GM10266 (cell line): ENCODE data around the gene MSH3.

ENCODE experiments used
- DNase-seq: peaks from one replicate; pipeline ENCODE4 v3.0.0; 2012; ENCODE audit errors: extremely low spot score
- CTCF ChIP-seq: IDR thresholded peaks from 2 replicates; pipeline ENCODE4 v1.5.1; 2012; ENCODE audit warnings: mild to moderate bottlenecking, low read depth; ENCODE audit not compliant: control insufficient read depth, insufficient read depth; ENCODE audit errors: missing control alignments

Gene MSH3

GRCh38 chr5:80759866-80760577, 105.6 kb downstream of the MSH3 start:
- no peak for TF ChIP-seq CTCF
- DNase-seq, result no peak

GRCh38 chr5:80760680-80761079, 106.2 kb downstream of the MSH3 start:
- no peak for TF ChIP-seq CTCF

DNA sequence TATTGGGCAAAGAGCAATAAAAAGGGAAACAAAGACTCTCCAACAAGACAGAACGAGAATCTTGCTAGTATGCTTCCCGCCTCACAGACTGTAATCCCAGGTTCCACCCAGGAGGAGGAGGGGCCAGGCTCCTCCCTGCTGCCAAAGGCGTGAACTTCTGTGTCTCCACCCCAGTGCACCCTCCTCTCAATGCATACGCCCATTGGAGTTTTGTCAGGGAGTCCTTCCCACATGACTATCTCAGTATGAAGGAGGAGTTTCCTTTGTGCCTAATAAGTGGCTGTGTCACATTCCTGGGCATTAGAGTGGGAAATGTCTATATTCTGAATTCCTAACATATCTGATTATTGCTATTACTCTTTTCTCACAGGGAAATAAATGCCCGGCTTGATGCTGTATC, 106.7 kb downstream of the MSH3 start:
- DNase-seq, result no peak
- TF ChIP-seq CTCF, result no peak

More at GRCh38 chr5:80760680-80761079, 106.2 kb downstream of the MSH3 start:
- no peak for DNase-seq

GRCh38 chr5:80761966-80762365, 107.5 kb downstream of the MSH3 start:
- TF ChIP-seq CTCF, result no peak
- no peak for DNase-seq

GRCh38 chr5:80762573-80762972, 108.1 kb downstream of the MSH3 start:
- DNase-seq, result no peak

GRCh38 chr5:80763211-80763610, 108.8 kb downstream of the MSH3 start:
- no peak for TF ChIP-seq CTCF
- DNase-seq, result no peak

More at GRCh38 chr5:80762573-80762972, 108.1 kb downstream of the MSH3 start:
- no peak for TF ChIP-seq CTCF

DNA sequence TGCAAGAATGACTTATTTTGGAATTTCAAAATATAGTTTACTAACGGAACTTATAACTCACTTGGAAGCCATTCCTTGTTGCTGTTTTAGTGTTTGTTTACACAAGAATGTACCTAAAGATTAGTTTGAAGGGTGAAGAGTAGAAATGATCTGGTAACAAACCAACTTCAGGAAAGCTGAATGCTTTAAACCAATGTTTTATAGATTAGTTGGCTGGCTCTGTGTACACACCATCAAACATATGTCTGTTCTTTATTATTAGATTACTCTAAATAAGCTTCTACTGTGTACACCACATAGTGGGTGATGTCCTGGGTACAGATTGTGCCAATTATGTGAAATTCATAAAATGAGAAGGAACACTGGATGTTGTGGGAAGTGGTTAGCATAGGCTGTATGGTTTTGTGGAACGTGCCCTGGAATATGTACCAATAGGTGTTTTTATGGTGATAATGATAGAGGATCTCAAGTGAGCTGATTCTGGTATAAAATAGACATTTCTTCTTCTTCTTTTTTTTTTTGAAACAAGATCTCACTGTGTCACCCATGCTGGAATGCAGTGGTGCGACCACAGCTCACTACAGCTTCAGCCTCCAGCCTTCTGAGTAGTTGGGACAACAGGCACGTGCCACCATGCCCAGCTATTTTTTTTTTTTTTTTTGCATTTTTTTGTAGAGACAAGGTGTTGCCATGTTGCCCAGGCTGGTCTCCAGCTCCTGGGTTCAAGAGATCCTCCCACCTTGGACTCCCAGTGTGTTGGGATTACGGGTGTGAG, 109.6 kb downstream of the MSH3 start:
- DNase-seq, result no peak

More for the DNA sequence above, 109.6 kb downstream of the MSH3 start:
- no peak for TF ChIP-seq CTCF
